SU-DHL-6 (cell line): ENCODE measurements around the gene MS4A4A.

Experiments used
- H2AFZ ChIP-seq: fragments of 200-600 bp; sonication (generic); 2 replicates; pipeline ENCODE4 v1.6.1; 2014; ENCODE audit warnings: low read depth, mild to moderate bottlenecking, moderate library complexity, mixed read lengths, antibody characterized with exemption, low read length; ENCODE audit not compliant: severe bottlenecking
- H3F3A ChIP-seq: fragments of 200-600 bp; shearing (Covaris generic); 2 replicates; pipeline ENCODE4 v1.6.0; 2016; ENCODE audit warnings: antibody characterized with exemption, mild to moderate bottlenecking; ENCODE audit not compliant: insufficient read depth
- H3K27ac ChIP-seq: fragments of 200-600 bp; sonication (generic); 2 replicates; pipeline ENCODE4 v1.5.1; 2016; ENCODE audit warnings: low read depth, mild to moderate bottlenecking, low read length, moderate library complexity, mixed read lengths
- H3K27me3 ChIP-seq: fragments of 200-600 bp; sonication (generic), shearing (Covaris generic); 2 replicates; pipeline ENCODE4 v1.6.0; 2014; ENCODE audit warnings: mild to moderate bottlenecking, low read length
- H3K36me3 ChIP-seq: fragments of 200-600 bp; sonication (generic); 2 replicates; pipeline ENCODE4 v1.6.1; 2014; ENCODE audit warnings: mild to moderate bottlenecking, low read length, mixed read lengths
- H3K4me2 ChIP-seq: fragments of 300-600, 200-600 bp; shearing (Covaris generic), sonication (generic); 2 replicates; pipeline ENCODE4 v1.6.0; 2014; ENCODE audit warnings: low read length, low read depth, mild to moderate bottlenecking; ENCODE audit not compliant: poor library complexity, severe bottlenecking
- H3K4me3 ChIP-seq: fragments of 200-600 bp; sonication (generic); 2 replicates; pipeline ENCODE4 v1.5.1; 2014; ENCODE audit warnings: antibody characterized with exemption, low read length, mild to moderate bottlenecking, mixed read lengths; ENCODE audit not compliant: insufficient read depth, poor library complexity, severe bottlenecking
- H3K79me2 ChIP-seq: fragments of 200-600 bp; sonication (generic); 2 replicates; pipeline ENCODE4 v1.6.1; 2014; ENCODE audit warnings: mild to moderate bottlenecking, low read length, moderate library complexity; ENCODE audit not compliant: insufficient read depth
- H3K9ac ChIP-seq: fragments of 200-600 bp; sonication (generic); 2 replicates; pipeline ENCODE4 v1.7.0; 2014; ENCODE audit warnings: mild to moderate bottlenecking, low read length
- H3K9me2 ChIP-seq: fragments of 200-600 bp; sonication (generic); replicated peaks from 2 replicates; pipeline ENCODE4 v1.6.1; 2014; ENCODE audit warnings: low read length; ENCODE audit not compliant: insufficient read depth
- H3K9me3 ChIP-seq: fragments of 200-600 bp; sonication (generic); 2 replicates; pipeline ENCODE4 v1.6.1; 2014; ENCODE audit warnings: low read length, mixed read lengths; ENCODE audit not compliant: insufficient read depth
- H4K20me1 ChIP-seq: fragments of 200-600 bp; sonication (generic); 2 replicates; pipeline ENCODE4 v1.6.1; 2014; ENCODE audit warnings: low read depth, mild to moderate bottlenecking, antibody characterized with exemption, low read length, moderate library complexity, mixed read lengths
- CTCF ChIP-seq: fragments of 200-600 bp; sonication (generic); IDR thresholded peaks from one replicate; pipeline ENCODE4 v1.5.1; 2017; ENCODE audit warnings: antibody characterized with exemption, mild to moderate bottlenecking, low read length, moderate library complexity; ENCODE audit not compliant: insufficient read depth, poor library complexity, severe bottlenecking
- EZH2phosphoT487 ChIP-seq: fragments of 200-600 bp; sonication (generic), shearing (Covaris generic); conservative IDR thresholded peaks from 2 replicates; pipeline ENCODE4 v1.6.1; 2018; ENCODE audit warnings: mild to moderate bottlenecking, antibody characterized with exemption, low read length, moderate library complexity, mixed read lengths

Gene MS4A4A

GRCh38 chr11:60339356-60339755 lies 58.9 kb downstream of the MS4A4A start:
- Histone ChIP-seq H3K4me2 (no peak overlapping the region), H3K79me2 (no peaks in the 10 kb centered on the region), H3K9me3 (no peaks in the 10 kb centered on the region), H3K9me2 (no peaks in the 10 kb centered on the region), H3K9ac (no peak overlapping the region), H2AFZ (no peak overlapping the region), H3K27me3 (no peaks in the 10 kb centered on the region), H4K20me1 (no peaks in the 10 kb centered on the region), H3K36me3 (no peaks in the 10 kb centered on the region), H3F3A (no peaks in the 10 kb centered on the region), H3K4me3 (no peak overlapping the region), H3K27ac (no peak overlapping the region)
- no peak for TF ChIP-seq CTCF
- TF ChIP-seq EZH2phosphoT487: no peak

- Histone ChIP-seq H3K36me3 (no peaks in the 10 kb centered on the region), H3K27ac (no peak overlapping the region), H3K9me2 (no peaks in the 10 kb centered on the region), H3K4me2 (no peak overlapping the region), H3K27me3 (no peaks in the 10 kb centered on the region), H3K4me3 (no peak overlapping the region), H3K9ac (no peak overlapping the region), H3F3A (no peaks in the 10 kb centered on the region), H2AFZ (no peak overlapping the region), H3K79me2 (no peaks in the 10 kb centered on the region), H4K20me1 (no peaks in the 10 kb centered on the region), H3K9me3 (no peaks in the 10 kb centered on the region)
- TF ChIP-seq EZH2phosphoT487: no peak
- peak; percentile 58 for TF ChIP-seq CTCF
Measured at GRCh38 chr11:60343094-60343704, 62.7 kb downstream of the MS4A4A start.

GRCh38 chr11:60344146-60344545 lies 63.7 kb downstream of the MS4A4A start:
- H2AFZ ChIP-seq: no peak overlapping the region
- H3K9me3 ChIP-seq: no peaks in the 10 kb centered on the region
- no peaks in the 10 kb centered on the region for H3F3A ChIP-seq
- no peak overlapping the region for H3K27ac ChIP-seq
- no peak overlapping the region for H3K9ac ChIP-seq
- no peaks in the 10 kb centered on the region for H4K20me1 ChIP-seq
- H3K9me2 ChIP-seq: no peaks in the 10 kb centered on the region
- no peak for TF ChIP-seq EZH2phosphoT487
- TF ChIP-seq CTCF: no peak
- no peaks in the 10 kb centered on the region for H3K36me3 ChIP-seq
- no peaks in the 10 kb centered on the region for H3K79me2 ChIP-seq
- H3K4me2 ChIP-seq: no peak overlapping the region
- H3K27me3 ChIP-seq: no peaks in the 10 kb centered on the region
- no peak overlapping the region for H3K4me3 ChIP-seq
